SK-N-SH treated with all-trans-retinoic acid at 6 μM for 48 hours (cell line): ENCODE measurements around the gene EPN3.

Source experiments
- ATAC-seq: fragments of 200-7000 bp; cut with Tn5 transposase; 3 replicates; pipeline ENCODE4 v1.9.1; 2020; ENCODE audit warnings: mild to moderate bottlenecking, moderate library complexity
- ARNTL ChIP-seq: fragments of 450-650 bp; formaldehyde crosslinking; IDR thresholded peaks from 2 replicates; pipeline ENCODE4 v1.5.0; 2020; ENCODE audit warnings: low read depth, mild to moderate bottlenecking, moderate library complexity, borderline replicate concordance
- BACH2 ChIP-seq: fragments of 250-450 bp; sonication (Bioruptor Pico); IDR thresholded peaks from 2 replicates; pipeline ENCODE4 v1.9.0; 2021; ENCODE audit warnings: mild to moderate bottlenecking, borderline replicate concordance
- CREB5 ChIP-seq: fragments of 250-450 bp; sonication (Bioruptor Pico); IDR thresholded peaks from 2 replicates; pipeline ENCODE4 v1.5.1; 2020; ENCODE audit warnings: low read depth, mild to moderate bottlenecking, moderate library complexity
- CSRNP3 ChIP-seq: fragments of 250-450 bp; sonication (Bioruptor Pico); IDR thresholded peaks from 2 replicates; pipeline ENCODE4 v1.5.1; 2021; ENCODE audit warnings: mild to moderate bottlenecking, moderate library complexity
- ESRRG ChIP-seq: fragments of 250-450 bp; sonication (Bioruptor Pico); IDR thresholded peaks from 2 replicates; pipeline ENCODE4 v1.6.1; 2021; ENCODE audit warnings: mild to moderate bottlenecking
- GLIS3 ChIP-seq: fragments of 250-450 bp; sonication (Bioruptor Pico); IDR thresholded peaks from 2 replicates; pipeline ENCODE4 v1.5.0; 2020; ENCODE audit warnings: mild to moderate bottlenecking, moderate library complexity
- ISL1 ChIP-seq: fragments of 250-450 bp; sonication (Bioruptor Pico); IDR thresholded peaks from 2 replicates; pipeline ENCODE4 v2.1.2; 2022; ENCODE audit warnings: mild to moderate bottlenecking, moderate library complexity
- OSR1 ChIP-seq: fragments of 250-450 bp; sonication (Bioruptor Pico); IDR thresholded peaks from 2 replicates; pipeline ENCODE4 v1.8.0; 2022; ENCODE audit warnings: moderate library complexity, mild to moderate bottlenecking, inconsistent platforms
- PATZ1 ChIP-seq: fragments of 250-450 bp; sonication (Bioruptor Pico); IDR thresholded peaks from 2 replicates; pipeline ENCODE4 v1.8.0; 2020; ENCODE audit warnings: mild to moderate bottlenecking, moderate library complexity, borderline replicate concordance
- POU6F1 ChIP-seq: fragments of 250-450 bp; sonication (Bioruptor Pico); IDR thresholded peaks from 2 replicates; pipeline ENCODE4 v1.8.0; 2021; ENCODE audit warnings: low read depth, mild to moderate bottlenecking, moderate library complexity, borderline replicate concordance
- PPARA ChIP-seq: fragments of 250-450 bp; sonication (Bioruptor Pico); IDR thresholded peaks from 2 replicates; pipeline ENCODE4 v1.5.0; 2020; ENCODE audit warnings: mild to moderate bottlenecking, borderline replicate concordance
- RARB ChIP-seq: fragments of 250-450 bp; sonication (Bioruptor Pico); IDR thresholded peaks from 2 replicates; pipeline ENCODE4 v1.8.0; 2021; ENCODE audit warnings: mild to moderate bottlenecking, moderate library complexity
- SNAI2 ChIP-seq: fragments of 250-450 bp; sonication (Bioruptor Pico); IDR thresholded peaks from 2 replicates; pipeline ENCODE4 v1.5.0; 2020; ENCODE audit warnings: mild to moderate bottlenecking, moderate library complexity
- TCF4 ChIP-seq: fragments of 250-450 bp; sonication (Bioruptor Pico); IDR thresholded peaks from 2 replicates; pipeline ENCODE4 v1.8.0; 2021; ENCODE audit warnings: mild to moderate bottlenecking, moderate library complexity, borderline replicate concordance
- TOX ChIP-seq: fragments of 250-450 bp; sonication (Bioruptor Pico); IDR thresholded peaks from 2 replicates; pipeline ENCODE4 v1.8.0; 2021; ENCODE audit warnings: mild to moderate bottlenecking, moderate library complexity, borderline replicate concordance
- TSHZ2 ChIP-seq: fragments of 250-450 bp; sonication (Bioruptor Pico); IDR thresholded peaks from 2 replicates; pipeline ENCODE4 v1.5.0; 2020; ENCODE audit warnings: mild to moderate bottlenecking, moderate library complexity
- ZC3H10 ChIP-seq: fragments of 250-450 bp; sonication (Bioruptor Pico); IDR thresholded peaks from 2 replicates; pipeline ENCODE4 v1.5.1; 2021; ENCODE audit warnings: mild to moderate bottlenecking, moderate library complexity
- ZFP3 ChIP-seq: fragments of 250-450 bp; sonication (Bioruptor Pico); IDR thresholded peaks from 2 replicates; pipeline ENCODE4 v1.5.0; 2020; ENCODE audit warnings: mild to moderate bottlenecking, moderate library complexity
- ZFP30 ChIP-seq: fragments of 450-650 bp; formaldehyde crosslinking; IDR thresholded peaks from 2 replicates; pipeline ENCODE4 v1.5.0; 2022; ENCODE audit warnings: mild to moderate bottlenecking, moderate library complexity
- ZNF70 ChIP-seq: fragments of 450-650 bp; formaldehyde crosslinking; IDR thresholded peaks from 2 replicates; pipeline ENCODE4 v1.5.0; 2020; ENCODE audit warnings: mild to moderate bottlenecking, moderate library complexity
- ZNF8 ChIP-seq: fragments of 450-650 bp; formaldehyde crosslinking; IDR thresholded peaks from 2 replicates; pipeline ENCODE4 v1.5.0; 2020; ENCODE audit warnings: mild to moderate bottlenecking, moderate library complexity

EPN3 gene

GRCh38 chr17:50582741-50583140 is 50.2 kb downstream of the EPN3 start:
- no peak for ATAC-seq
- TF ChIP-seq RARB (CRISPR knock-in tag): no peak
- no peak for TF ChIP-seq CSRNP3 (CRISPR knock-in tag)
- no peak for TF ChIP-seq BACH2 (CRISPR knock-in tag)
- no peak for TF ChIP-seq ISL1 (CRISPR knock-in tag)
- TF ChIP-seq OSR1 (CRISPR knock-in tag): no peak
- no peak for TF ChIP-seq ARNTL (CRISPR knock-in tag)
- TF ChIP-seq PATZ1 (CRISPR knock-in tag): no peak
- TF ChIP-seq ESRRG: no peak
- no peak for TF ChIP-seq ZNF8
- TF ChIP-seq TOX (CRISPR knock-in tag): no peak
- TF ChIP-seq GLIS3 (CRISPR knock-in tag): no peak
- TF ChIP-seq ZFP3 (CRISPR knock-in tag): no peak
- TF ChIP-seq, all 23 proteins: peak for 0

GRCh38 chr17:50583641-50584040 is 51.1 kb downstream of the EPN3 start:
- TF ChIP-seq GLIS3 (CRISPR knock-in tag) (no peak), ZC3H10 (CRISPR knock-in tag) (no peak), ARNTL (CRISPR knock-in tag) (no peak), PPARA (no peak), POU6F1 (CRISPR knock-in tag) (no peak), BACH2 (CRISPR knock-in tag) (no peak), TCF4 (CRISPR knock-in tag) (no peak), ZNF70 (CRISPR knock-in tag) (no peak), CREB5 (CRISPR knock-in tag) (no peak), TSHZ2 (CRISPR knock-in tag) (no peak), CSRNP3 (CRISPR knock-in tag) (no peak), RARB (CRISPR knock-in tag) (no peak), TOX (CRISPR knock-in tag) (no peak), ZFP30 (CRISPR knock-in tag) (no peak), SNAI2 (no peak)
- TF ChIP-seq, all 23 proteins: peak for 0
- no peak; the same call in 2 of the 3 replicates for ATAC-seq
